H54 (cell line): Measurements from ENCODE around the gene PITPNC1.
A peak's percentile ranks its signal among the peaks of the same experiment; 100 is the strongest.
"Not testable (repeated sequence)": the region's sequence is repeated elsewhere in the genome, so short reads cannot be mapped to it uniquely, and the experiment has no call there.

Experiments
- DNase-seq: peaks from one replicate; pipeline ENCODE4 v3.0.0; 2011; ENCODE audit warnings: low spot score, mixed read lengths; ENCODE audit not compliant: insufficient read length
- FAIRE-seq: peaks from 3 replicates; lab custom pipeline; 2011; peaks lifted over from hg19 to GRCh38; lab: Jason Lieb, UNC
- POLR2A ChIP-seq: IDR thresholded peaks from 2 replicates; pipeline ENCODE4 v1.6.1; 2011; ENCODE audit warnings: low read depth, mild to moderate bottlenecking, low read length

The PITPNC1 gene

DNA sequence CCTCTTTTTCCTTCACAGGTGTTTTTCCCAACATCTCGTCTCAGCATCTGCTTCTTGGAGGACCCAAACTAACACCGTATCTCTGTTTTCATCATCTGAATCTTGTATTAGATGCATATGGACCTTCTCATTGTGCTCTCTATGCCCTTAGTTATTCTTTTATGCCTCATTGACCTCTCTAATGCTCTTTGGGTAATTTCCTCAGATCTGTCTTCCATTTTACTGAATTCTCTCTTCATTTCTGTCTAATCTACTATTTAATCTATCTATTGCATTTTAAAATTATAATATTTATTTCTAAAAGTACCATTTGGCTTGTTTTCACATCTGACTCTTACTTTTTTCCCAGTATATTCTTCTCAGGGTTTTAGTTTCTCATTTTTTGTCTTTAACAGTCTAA is 81.1 kb downstream of the PITPNC1 start:
- TF ChIP-seq POLR2A, result no peak

DNA sequence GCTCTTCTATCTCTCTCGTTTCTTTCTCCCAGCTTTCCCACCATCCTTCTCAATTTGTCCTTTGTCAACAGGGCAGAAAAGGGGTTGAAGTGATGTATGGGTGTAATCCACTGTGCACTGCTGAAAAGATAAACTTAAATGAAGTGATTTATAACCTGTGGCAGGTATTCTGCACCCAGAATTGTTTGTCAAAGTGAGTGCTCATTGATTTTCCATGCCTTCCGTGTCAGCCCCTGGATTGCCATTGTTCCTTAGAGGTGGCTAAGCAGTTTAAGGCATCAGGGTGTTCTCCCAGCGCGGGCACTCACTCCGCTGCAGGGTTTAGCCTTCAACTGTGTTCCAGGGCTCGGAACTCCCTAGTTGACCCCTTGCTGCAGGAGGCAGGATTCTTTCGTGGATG is 82.9 kb downstream of the PITPNC1 start:
- no peak for FAIRE-seq
- TF ChIP-seq POLR2A, result no peak
- no peak for DNase-seq

More for the DNA sequence above, 81.1 kb downstream of the PITPNC1 start:
- DNase-seq (no peak), FAIRE-seq (no peak)

DNA sequence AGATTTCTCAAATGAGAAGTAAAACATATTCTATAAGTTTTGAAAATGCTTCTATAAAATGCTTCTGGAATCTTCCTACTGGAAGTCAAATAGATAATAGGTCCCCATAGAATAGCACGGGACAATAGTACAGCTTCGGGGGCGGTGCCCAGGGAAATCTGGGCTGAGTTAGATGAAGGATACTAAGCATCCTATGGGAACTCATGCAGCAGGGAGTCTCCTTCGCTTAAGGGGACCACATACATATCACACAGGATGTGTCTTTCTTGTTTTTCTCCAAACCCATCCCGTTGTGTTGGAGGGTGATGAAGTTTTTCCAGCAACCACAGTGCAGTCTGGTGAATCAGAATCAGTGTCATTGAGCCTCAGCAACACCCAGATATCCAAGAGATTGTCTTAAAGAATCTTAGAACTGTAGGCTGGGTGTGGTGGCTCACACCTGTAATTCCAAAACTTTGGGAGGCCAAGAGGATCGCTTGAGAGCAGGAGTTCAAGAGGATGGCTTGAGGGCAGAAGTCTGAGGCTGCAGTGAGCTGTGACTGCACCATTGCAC is 84.2 kb downstream of the PITPNC1 start:
- DNase-seq (no peak), FAIRE-seq (no peak)
- no peak for TF ChIP-seq POLR2A

DNA sequence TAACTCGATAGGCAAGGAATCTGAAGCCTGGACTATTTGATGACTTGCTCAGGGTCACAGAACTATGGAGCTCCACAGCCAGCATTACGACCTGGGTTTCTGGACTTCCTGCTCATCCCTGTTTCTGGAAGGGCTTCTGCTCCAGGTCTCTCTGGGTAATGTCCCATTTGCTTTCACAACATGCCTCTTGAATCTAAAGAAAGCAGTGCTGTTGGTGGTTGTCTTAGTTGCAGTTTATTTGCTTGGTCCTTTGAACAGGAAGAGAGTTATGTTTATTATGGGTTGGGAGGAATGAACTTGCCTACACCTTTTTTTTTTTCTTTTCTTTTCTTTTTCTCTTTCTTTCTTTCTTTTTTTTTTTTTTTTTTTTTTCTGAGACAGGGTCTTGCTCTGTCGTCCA is 84.8 kb downstream of the PITPNC1 start:
- DNase-seq (no peak), FAIRE-seq (no peak)
- no peak for TF ChIP-seq POLR2A

DNA sequence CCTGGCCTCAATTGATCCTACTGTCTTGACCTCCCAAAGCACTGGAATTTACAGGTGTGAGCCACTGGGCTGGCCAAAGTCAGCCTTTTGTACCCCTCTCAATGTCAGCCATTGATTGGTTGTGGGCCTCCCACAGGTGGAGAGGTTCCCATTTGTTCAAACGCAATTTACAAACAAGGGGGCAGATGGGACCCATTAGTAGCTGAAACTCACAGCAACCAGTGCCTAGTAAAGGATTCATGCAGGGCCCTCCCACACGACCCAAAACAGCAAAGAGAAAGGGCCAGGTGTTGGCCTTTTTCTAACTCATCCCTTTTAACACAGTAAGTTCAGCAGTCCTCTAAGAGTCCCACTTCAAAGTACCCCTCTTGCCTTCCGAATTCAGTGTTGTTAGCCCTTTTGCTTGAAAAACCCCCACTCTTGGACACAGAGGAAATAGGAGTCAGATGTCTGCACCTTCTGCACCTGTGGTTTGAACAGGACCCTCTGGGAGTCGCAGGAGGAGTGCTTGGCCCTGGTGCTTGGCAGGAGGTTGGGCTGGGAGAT is 89.2 kb downstream of the PITPNC1 start:
- FAIRE-seq (no peak), DNase-seq (no peak)
- TF ChIP-seq POLR2A, result no peak

DNA sequence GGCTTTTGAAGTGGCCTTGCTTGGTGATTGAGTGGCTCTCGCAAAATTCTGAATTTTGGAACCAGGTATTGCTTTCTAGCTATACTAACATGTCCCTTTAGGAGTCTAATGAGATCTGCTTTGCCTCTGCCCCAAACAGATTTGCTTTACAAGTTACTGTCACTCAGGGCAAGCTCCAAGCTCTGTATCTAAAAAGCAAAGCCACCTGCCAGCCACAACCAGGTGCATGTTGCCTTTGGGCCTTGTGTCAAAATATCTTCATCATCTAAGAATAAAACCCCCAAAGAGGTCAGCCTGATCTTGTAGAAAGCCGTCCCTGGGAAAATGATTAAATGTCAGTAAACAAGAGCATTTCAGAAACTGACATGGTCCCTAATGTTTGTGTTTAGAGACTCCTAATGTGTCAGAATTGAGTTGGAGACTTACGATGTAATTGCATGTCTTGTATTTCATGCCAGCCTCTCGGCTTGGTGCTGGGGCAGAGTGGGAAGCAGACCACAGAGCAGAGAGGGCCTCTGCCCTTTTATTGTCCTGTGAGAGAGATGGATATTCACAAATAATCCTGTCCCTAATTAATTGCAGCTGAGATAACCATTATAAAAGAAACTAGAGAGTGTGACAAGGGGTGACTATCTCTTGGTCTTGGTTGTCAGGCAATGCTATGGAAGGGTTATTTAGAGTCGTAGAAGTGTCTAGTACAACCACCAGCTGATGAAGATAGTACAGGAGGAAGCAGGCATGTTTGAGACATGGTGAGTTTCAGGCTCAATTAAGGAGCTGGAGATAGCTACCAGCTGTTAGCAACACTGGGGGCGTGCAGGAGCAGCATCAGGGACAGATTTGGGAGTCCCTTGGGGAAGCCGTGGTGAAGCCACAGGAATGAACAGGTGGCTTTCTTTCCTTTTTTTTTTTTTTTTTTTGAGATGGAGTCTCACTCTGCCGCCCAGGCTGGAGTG is 90.7 kb downstream of the PITPNC1 start:
- TF ChIP-seq POLR2A, result no peak

DNA sequence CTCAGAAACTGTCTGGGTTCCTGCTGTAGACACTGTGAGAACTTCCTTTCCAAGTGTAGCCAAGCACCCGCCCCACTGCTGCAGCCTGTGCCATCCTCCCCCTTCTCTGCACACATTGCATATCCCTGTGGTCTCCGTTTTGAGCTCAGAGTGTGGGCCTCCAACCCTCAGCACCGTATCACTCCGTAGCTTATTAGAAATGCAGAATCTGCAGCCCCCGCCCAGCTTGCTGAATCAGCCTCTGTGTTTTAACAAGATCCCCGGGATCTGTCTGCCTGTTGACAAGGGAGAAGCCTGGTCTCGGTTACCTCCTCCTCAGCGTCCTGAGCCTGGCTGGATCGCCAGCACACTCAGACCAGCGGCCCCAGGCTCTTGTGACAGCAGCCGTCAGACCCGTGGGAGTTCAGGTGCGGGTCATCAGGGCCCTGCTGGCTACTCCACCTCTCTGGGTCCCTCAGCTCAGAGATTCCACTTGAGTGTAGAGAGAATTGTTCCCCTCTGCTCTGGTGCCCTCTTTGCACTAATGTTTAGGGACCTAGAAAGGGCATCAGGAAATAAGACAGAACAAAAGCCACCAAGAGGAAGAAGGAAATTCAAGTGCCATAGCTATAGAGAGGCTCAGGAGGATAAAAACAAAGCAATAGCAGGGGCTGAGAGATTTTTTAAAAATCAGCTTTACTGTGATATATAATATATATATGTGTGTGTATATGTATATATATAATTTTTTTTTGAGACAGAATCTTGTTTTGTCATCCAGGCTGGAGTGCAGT is 92.3 kb downstream of the PITPNC1 start:
- DNase-seq (no peak), FAIRE-seq (no peak)
- TF ChIP-seq POLR2A, result no peak

More for the DNA sequence above, 90.7 kb downstream of the PITPNC1 start:
- FAIRE-seq (no peak), DNase-seq (no peak)

DNA sequence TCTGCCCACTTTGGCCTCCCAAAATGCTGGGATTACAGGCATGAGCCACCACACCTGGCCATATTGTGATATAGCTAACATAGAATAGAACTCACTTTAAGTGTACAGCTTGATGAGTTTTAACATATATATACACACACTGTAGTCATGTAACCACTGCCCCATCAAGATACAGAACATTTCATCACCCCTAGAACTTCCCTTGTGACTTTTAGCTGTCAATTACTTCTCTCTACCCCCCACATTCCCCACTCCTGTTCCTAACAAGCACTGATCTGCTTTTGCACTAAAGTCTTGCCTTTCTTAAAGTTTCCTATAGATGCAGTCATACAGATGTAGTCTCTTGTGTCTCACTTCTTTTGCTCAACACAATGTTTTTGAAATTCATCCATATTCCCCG is 93.1 kb downstream of the PITPNC1 start:
- DNase-seq (no peak), FAIRE-seq (no peak)
- TF ChIP-seq POLR2A, result no peak

DNA sequence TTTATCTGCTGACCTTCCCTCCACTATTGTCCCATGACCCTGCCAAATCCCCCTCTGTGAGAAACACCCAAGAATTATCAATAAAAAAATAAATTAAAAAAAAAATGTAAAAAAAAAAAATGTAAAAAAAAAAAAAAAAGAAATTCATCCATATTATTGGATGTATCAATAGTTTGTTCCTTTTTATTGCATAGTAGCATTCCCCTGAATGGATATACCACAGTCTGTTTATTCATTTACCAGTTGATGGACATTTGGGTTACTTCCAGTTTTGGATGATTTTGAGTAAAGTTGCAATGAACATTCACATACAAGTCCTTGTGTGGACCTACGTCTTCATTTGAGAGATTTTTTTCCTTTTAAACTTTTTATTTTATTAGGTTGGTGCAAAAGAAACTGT is 94.0 kb downstream of the PITPNC1 start:
- FAIRE-seq (no peak), DNase-seq (no peak)
- no peak for TF ChIP-seq POLR2A

DNA sequence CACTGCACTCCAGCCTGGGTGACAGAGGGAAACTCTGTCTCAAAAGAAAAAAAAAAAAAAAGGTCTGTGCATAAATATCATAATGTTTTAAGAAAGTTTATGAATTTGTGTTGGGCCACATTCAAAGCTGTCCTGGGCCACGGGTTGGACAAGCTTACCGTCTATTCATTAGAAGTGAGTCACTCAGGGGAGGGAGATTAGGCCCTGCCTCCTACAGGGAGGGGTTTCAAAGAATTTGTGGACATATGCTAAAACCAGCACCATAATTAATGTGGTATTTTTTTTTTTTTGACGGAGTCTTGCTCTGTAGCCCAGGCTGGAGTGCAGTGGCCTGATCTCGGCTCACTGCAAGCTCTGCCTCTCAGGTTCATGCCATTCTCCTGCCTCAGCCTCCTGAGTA is 95.5 kb downstream of the PITPNC1 start:
- DNase-seq, FAIRE-seq: not testable (repeated sequence)

DNA sequence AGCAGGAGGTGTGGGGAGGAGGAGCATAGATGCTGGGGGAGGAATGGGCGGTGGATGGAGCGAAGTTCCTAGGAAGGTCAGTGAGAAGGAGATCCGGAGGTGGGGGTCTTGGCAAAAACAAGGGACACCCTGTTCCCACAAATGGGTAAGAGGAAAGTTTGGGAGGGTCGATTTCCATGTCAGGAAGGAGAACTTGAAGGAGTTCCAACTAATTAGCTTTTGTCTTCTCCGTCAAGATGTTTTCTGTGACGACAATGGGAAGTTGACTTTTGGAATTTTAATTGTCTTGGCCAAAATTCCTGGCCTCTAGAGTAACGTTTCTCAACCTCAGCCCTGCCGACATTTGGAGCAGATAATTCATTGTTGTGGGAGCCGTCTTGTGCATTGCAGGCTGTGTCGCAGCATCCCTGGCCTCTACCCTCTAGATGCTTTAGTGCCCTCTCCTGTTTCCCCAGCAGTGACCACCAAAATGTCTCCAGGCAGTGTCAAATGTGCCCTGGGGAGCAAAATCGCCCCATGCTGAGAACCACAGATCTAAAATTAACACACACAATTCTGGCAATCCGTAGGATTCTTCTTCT is 97.1 kb downstream of the PITPNC1 start:
- no peak for TF ChIP-seq POLR2A
- DNase-seq (no peak), FAIRE-seq (no peak)

DNA sequence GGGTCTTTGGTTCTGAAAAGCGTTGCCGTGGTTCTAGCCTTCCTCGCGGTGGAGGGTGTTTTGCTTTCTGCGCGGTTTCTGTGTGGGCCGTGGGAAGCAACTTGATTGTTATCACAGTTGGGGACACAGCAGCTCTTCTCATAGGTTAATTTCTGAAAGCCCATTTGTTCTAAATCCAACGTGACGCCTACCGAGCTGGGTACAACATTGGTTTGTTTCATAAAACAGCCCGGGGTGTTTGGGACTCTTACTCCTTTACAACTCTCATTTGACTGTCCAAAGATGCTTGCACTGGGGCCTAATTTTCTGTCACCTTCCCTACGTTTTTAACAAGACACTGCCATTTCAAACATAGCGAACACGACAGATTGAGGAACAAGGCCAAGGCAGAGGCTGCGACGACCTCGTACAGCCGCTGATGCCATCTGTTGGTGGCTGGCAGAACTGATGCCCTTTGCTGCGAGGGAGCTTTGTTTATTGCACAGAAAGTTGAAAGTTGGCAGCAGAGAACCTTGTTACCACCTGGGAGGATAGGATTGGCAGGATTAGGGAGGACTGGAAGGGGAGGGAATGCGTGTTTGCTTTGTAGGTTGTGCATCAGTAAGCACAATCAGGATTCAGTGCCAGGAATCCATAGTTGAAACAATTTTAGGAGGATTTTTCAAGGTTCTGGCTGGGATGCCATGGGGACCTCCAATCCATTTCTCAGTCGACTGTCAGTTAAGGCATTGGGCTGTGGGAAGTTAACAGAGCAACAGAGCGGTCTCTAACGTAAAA is 98.3 kb downstream of the PITPNC1 start:
- TF ChIP-seq POLR2A, result no peak
- peak; percentile 65 for DNase-seq
- peak; percentile 75 for FAIRE-seq
